ENCODE data around the gene PARP6.
A peak's percentile ranks its signal among the peaks of the same experiment; 100 is the strongest.

PARP6 gene

DNA sequence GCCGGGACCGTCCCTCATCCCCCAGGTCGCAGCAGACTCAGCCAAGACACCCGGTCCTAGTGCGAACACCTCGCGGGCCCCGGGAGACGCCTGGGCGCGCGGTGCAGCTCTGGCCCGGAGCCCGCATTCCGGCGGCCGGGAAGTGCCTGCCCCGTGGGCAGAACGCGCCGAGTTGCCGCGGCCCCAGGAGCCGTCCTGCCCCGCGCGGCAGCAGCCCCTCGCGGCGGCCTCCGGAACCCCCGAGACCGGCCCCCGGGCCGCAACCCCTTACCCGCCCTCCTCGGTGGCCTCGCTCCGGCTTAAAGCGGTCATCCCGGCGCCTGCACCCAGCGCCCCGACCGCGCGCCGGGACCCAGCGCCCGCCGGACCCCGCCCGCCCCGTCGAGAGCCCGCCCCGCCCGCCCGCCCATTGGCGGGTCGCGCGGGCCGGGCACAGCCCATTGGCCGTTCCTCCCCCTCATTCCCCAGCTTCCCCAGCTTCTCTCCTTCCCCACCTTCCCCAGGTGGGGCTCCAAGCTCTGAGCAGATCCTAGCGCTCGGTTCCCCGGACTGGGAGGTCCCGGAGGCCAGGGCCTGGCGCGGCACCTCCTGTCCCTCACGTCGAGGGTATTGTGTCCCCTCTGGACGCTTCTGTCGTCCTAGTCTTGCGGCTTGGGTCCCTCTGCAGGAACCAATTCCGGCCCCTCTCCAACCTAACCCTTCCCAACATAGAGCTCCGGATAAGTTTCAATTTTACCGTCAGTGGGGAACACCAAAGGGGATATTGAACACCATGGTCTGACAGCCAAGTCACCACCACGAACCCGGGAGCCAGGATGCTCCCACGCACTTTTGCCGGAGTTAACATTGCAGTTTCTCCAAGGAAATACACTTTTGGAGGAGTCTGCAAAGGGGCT, 74.6 kb downstream of the PARP6 start, which contains the start of gene GRAMD2A:
TSS of gene GRAMD2A (minus strand) at position 328 of the 896 bp plus-strand sequence.
- no peak within 1 kb of the TSS for H3K27ac ChIP-seq (ENCODE audit: low read depth, low read length)
- peaks cover 18% of the 10 kb centered on the region for H3K27me3 ChIP-seq (ENCODE audit: control insufficient read depth, insufficient read depth, low read length)
- peaks cover 45% of the 10 kb centered on the region for H3K36me3 ChIP-seq (ENCODE audit: control insufficient read depth, insufficient read depth, low read length)
- H3K9ac ChIP-seq (ENCODE audit: low read depth, low read length) = peak within 1 kb of the TSS; percentile 40; the same call in 1 of the 2 replicates
- H3K4me3 ChIP-seq (ENCODE audit: low read depth, low read length) = peak within 1 kb of the TSS; percentile 73
- H3K9me3 ChIP-seq (ENCODE audit: control insufficient read depth, insufficient read depth, low read length) = no peaks in the 10 kb centered on the region
- no peaks in the 10 kb centered on the region for H3K4me1 ChIP-seq (ENCODE audit: control insufficient read depth, insufficient read depth, low read length)

DNA sequence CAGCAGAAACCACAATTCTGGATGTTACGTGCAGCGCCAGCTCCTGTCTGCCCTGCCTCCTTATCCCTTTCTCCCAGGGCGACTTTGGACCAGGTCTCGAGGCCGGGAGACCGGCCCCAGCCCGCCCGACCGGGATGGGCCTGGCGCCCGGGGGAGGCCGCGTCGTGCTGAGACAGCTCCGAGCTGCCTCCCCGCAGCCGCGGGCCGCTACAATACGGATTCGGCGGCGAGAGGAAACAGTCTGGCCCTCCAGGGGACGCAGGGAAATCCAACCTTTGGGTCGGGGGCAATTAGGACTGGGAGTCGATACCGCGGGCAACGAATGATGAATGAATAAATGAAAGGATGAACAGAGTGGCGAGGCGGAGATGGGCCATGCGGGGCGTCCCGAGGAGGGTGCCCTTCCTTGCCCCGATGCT, 75.3 kb downstream of the PARP6 start:
- H3K9ac ChIP-seq (ENCODE audit: low read depth, low read length) = peak overlapping the region; percentile 40; the same call in 1 of the 2 replicates
- no peaks in the 10 kb centered on the region for H3K4me1 ChIP-seq (ENCODE audit: control insufficient read depth, insufficient read depth, low read length)
- H3K27me3 ChIP-seq (ENCODE audit: control insufficient read depth, insufficient read depth, low read length) = peaks cover 18% of the 10 kb centered on the region
- H3K36me3 ChIP-seq (ENCODE audit: control insufficient read depth, insufficient read depth, low read length) = peaks cover 39% of the 10 kb centered on the region
- no peak overlapping the region for H3K27ac ChIP-seq (ENCODE audit: low read depth, low read length)
- no peaks in the 10 kb centered on the region for H3K9me3 ChIP-seq (ENCODE audit: control insufficient read depth, insufficient read depth, low read length)
- peak overlapping the region; percentile 73 for H3K4me3 ChIP-seq (ENCODE audit: low read depth, low read length)

DNA sequence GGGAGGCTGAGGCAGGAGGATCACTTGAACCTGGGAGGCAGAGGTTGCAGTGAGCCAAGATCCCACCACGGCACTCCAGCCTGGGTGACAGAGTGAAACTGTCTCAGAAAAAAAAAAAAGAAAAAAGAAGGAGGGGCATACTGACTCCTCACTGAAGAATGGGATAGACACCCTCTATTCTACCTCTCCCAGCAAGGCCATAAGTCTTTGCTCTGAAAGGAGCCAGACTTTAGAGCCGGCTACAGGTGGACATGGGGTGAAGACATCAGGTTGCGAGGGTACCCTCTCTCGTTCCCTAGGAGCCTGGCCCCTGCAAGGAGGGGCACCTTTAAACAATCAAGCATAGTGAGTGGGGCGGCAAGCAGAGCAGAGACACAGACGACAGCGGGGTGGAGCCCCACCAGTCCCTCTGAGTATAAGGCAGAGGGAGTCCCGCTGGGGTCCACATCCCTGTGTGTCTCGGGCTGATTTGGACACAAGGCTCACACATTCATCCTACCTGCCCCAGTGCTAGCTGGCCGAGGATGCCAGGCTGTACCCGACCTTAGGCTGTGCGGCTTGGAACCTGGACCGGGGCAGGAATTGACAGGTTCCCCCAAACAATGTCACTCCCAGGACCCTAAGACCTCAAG, 75.8 kb downstream of the PARP6 start:
- peaks cover 18% of the 10 kb centered on the region for H3K27me3 ChIP-seq (ENCODE audit: control insufficient read depth, insufficient read depth, low read length)
- no peak overlapping the region for H3K9ac ChIP-seq (ENCODE audit: low read depth, low read length)
- peak overlapping the region; percentile 73 for H3K4me3 ChIP-seq (ENCODE audit: low read depth, low read length)
- no peaks in the 10 kb centered on the region for H3K4me1 ChIP-seq (ENCODE audit: control insufficient read depth, insufficient read depth, low read length)
- H3K9me3 ChIP-seq (ENCODE audit: control insufficient read depth, insufficient read depth, low read length) = no peaks in the 10 kb centered on the region
- H3K27ac ChIP-seq (ENCODE audit: low read depth, low read length) = no peak overlapping the region
- H3K36me3 ChIP-seq (ENCODE audit: control insufficient read depth, insufficient read depth, low read length) = peaks cover 33% of the 10 kb centered on the region

GRCh38 chr15:72195101-72195511, 77.2 kb downstream of the PARP6 start:
- peaks cover 18% of the 10 kb centered on the region for H3K27me3 ChIP-seq (ENCODE audit: control insufficient read depth, insufficient read depth, low read length)

GRCh38 chr15:72193836-72194396, 78.4 kb downstream of the PARP6 start:
- Histone ChIP-seq H3K9ac (ENCODE audit: low read depth, low read length) (no peak overlapping the region), H3K4me1 (ENCODE audit: control insufficient read depth, insufficient read depth, low read length) (no peaks in the 10 kb centered on the region), H3K27ac (ENCODE audit: low read depth, low read length) (no peak overlapping the region), H3K9me3 (ENCODE audit: control insufficient read depth, insufficient read depth, low read length) (no peaks in the 10 kb centered on the region), H3K36me3 (ENCODE audit: control insufficient read depth, insufficient read depth, low read length) (peaks cover 7% of the 10 kb centered on the region), H3K4me3 (ENCODE audit: low read depth, low read length) (no peak overlapping the region), H3K27me3 (ENCODE audit: control insufficient read depth, insufficient read depth, low read length) (peaks cover 18% of the 10 kb centered on the region)

More at GRCh38 chr15:72195101-72195511, 77.2 kb downstream of the PARP6 start:
- Histone ChIP-seq H3K9me3 (ENCODE audit: control insufficient read depth, insufficient read depth, low read length) (no peaks in the 10 kb centered on the region), H3K27ac (ENCODE audit: low read depth, low read length) (no peak overlapping the region), H3K36me3 (ENCODE audit: control insufficient read depth, insufficient read depth, low read length) (peaks cover 19% of the 10 kb centered on the region), H3K4me3 (ENCODE audit: low read depth, low read length) (no peak overlapping the region), H3K9ac (ENCODE audit: low read depth, low read length) (no peak overlapping the region), H3K4me1 (ENCODE audit: control insufficient read depth, insufficient read depth, low read length) (no peaks in the 10 kb centered on the region)

DNA sequence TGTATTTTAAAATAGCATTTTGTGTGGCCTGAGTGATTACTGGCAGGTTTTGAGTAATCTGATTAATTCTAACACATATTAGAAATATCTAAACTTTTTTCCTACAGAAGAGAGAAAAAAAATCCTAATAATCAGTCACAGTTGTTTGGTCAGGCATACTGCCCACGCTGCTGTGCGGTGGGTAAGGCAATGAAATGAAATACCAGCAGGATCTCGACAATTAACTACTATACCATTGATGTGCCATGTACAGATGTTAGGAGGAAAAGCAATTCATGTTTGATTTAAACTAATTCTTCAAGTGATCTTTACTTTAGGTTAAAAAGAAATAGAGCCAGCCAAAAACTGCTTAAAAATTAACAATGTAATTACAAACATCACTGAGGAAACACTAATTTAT, 79.9 kb downstream of the PARP6 start:
- H3K36me3 ChIP-seq (ENCODE audit: control insufficient read depth, insufficient read depth, low read length) = no peaks in the 10 kb centered on the region
- H3K27me3 ChIP-seq (ENCODE audit: control insufficient read depth, insufficient read depth, low read length) = peaks cover 18% of the 10 kb centered on the region
- H3K9ac ChIP-seq (ENCODE audit: low read depth, low read length) = no peak overlapping the region
- no peaks in the 10 kb centered on the region for H3K9me3 ChIP-seq (ENCODE audit: control insufficient read depth, insufficient read depth, low read length)
- H3K27ac ChIP-seq (ENCODE audit: low read depth, low read length) = no peak overlapping the region
- H3K4me1 ChIP-seq (ENCODE audit: control insufficient read depth, insufficient read depth, low read length) = no peaks in the 10 kb centered on the region
- H3K4me3 ChIP-seq (ENCODE audit: low read depth, low read length) = no peak overlapping the region

All from HUES48 (cell line).